PC-9 (cell line): Measurements from ENCODE around the gene RPL27.

Experiments used
- EZH2 ChIP-seq: fragments of 200-600 bp; sonication (generic); IDR thresholded peaks from 2 replicates; pipeline ENCODE4 v1.8.0; 2017; ENCODE audit warnings: antibody characterized with exemption, low read depth
- TF ChIP-seq, protein P1 (sequence below): fragments of 200-600 bp; sonication (generic); conservative IDR thresholded peaks from 2 replicates; pipeline ENCODE4 v1.6.1; 2017; ENCODE audit warnings: mixed run types, antibody characterized with exemption, mild to moderate bottlenecking, moderate library complexity

DNA sequence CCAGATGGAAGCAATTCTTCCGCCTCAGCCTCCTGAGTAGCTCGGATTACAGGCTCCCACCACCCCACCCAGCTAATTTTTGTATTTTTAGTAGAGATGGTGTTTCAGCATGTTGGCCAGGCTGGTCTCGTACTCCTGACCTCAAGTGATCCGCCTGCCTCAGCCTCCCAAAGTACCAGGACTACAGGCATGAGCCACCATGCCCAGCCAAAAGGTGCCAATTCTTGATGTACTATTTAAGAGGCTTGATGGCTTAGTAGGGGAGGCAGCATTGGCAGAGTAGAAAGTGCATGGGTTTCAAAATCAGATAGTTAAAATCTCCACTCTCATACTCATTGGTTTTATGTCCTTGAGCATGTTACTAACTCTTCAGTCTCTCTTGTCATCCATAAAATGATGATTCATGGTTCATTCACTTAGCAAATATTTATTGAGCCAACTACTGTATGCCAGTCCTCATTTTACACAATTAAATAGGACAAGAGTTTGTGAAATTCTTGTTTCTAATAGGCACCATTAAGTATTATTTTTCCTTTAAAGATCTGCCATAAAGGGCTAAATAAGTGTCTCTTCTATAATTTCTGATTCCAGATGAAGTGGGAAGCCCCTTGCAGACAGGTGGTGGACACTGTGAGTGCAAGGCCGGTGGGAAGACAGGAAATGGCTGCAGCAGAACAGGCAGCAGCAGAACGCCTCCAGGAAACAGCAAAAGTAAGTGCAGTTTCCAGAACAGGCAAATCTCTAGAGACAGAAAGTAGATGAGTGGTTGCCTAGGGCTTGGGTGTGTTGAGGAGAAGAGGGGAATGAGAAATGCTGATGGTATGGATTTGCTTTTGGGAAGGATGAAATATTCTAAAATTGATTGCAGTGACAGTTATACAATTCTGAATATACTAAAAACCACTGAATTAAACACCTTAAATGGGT lies 8.2 kb upstream of the RPL27 start:
- TF ChIP-seq, protein P1, sequence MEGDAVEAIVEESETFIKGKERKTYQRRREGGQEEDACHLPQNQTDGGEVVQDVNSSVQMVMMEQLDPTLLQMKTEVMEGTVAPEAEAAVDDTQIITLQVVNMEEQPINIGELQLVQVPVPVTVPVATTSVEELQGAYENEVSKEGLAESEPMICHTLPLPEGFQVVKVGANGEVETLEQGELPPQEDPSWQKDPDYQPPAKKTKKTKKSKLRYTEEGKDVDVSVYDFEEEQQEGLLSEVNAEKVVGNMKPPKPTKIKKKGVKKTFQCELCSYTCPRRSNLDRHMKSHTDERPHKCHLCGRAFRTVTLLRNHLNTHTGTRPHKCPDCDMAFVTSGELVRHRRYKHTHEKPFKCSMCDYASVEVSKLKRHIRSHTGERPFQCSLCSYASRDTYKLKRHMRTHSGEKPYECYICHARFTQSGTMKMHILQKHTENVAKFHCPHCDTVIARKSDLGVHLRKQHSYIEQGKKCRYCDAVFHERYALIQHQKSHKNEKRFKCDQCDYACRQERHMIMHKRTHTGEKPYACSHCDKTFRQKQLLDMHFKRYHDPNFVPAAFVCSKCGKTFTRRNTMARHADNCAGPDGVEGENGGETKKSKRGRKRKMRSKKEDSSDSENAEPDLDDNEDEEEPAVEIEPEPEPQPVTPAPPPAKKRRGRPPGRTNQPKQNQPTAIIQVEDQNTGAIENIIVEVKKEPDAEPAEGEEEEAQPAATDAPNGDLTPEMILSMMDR: no peak
- TF ChIP-seq EZH2: no peak
